Heart left ventricle (tissue), 16 donors: ENCODE measurements around the gene SLC25A26. TPM values are rescaled to one million over a fixed set of nuclear protein-coding genes. Genes with fewer than 3 reads are reported as not detected.

Experiments
- ATAC-seq, 4 donors: fragments of 200-7000 bp; cut with Tn5 transposase; one replicate each; pipeline ENCODE4 v1.9.1; 2020 to 2022; ENCODE audit warnings: moderate library complexity in 4 of 4, mild to moderate bottlenecking in 3 of 4, moderate number of reproducible peaks in 1 of 4
- DNase-seq, 5 donors: peaks; one replicate each; pipeline ENCODE4 v3.0.0-alpha.2; 2020
- H3K27ac ChIP-seq, 12 donors: fragments of 200-600 bp; sonication (generic) in 4 of 12; one replicate each; pipeline versions ENCODE4 v1.5.0 to v1.8.0; 2016 to 2022; ENCODE audit warnings: mild to moderate bottlenecking in 2 of 12
- H3K27me3 ChIP-seq, 9 donors: fragments of 200-600 bp; sonication (generic) in 2 of 9; one replicate each; pipeline versions ENCODE4 v1.5.1 to v1.8.0; 2016 to 2022; ENCODE audit warnings: mild to moderate bottlenecking in 3 of 9
- H3K36me3 ChIP-seq, 9 donors: fragments of 200-600 bp; sonication (generic) in 2 of 9; one replicate each; pipeline versions ENCODE4 v1.5.0 to v1.8.0; 2018 to 2022; ENCODE audit warnings: mild to moderate bottlenecking in 2 of 9
- H3K4me1 ChIP-seq, 12 donors: fragments of 200-600 bp; sonication (generic) in 4 of 12; one replicate each; pipeline versions ENCODE4 v1.5.0 to v1.8.0; 2016 to 2022; ENCODE audit warnings: mild to moderate bottlenecking in 3 of 12
- H3K4me3 ChIP-seq, 12 donors: fragments of 200-600 bp; sonication (generic) in 4 of 12; one replicate each; pipeline versions ENCODE4 v1.5.0 to v1.8.0; 2017 to 2022; ENCODE audit warnings: mild to moderate bottlenecking in 9 of 12, moderate library complexity in 4 of 12
- H3K9me3 ChIP-seq, 12 donors: fragments of 200-600 bp; sonication (generic) in 4 of 12; one replicate each; pipeline versions ENCODE4 v1.5.0 to v1.8.0; 2016 to 2022; ENCODE audit warnings: mild to moderate bottlenecking in 1 of 12
- CTCF ChIP-seq, 12 donors: fragments of 200-600 bp; sonication (generic) in 4 of 12; IDR thresholded peaks; one replicate each; pipeline versions ENCODE4 v1.5.0 to v1.8.0; 2018 to 2022; ENCODE audit warnings: antibody characterized with exemption in 12 of 12, mild to moderate bottlenecking in 5 of 12
- POLR2A ChIP-seq, 2 donors: fragments of 450-650 bp; IDR thresholded peaks; one replicate each; pipeline ENCODE4 v1.6.1; 2017; ENCODE audit warnings: antibody characterized with exemption in 2 of 2, mild to moderate bottlenecking in 2 of 2, moderate library complexity in 2 of 2
- WGBS, 4 donors: extraction: QIAGEN DNeasy Blood & Tissue Kit in 2 of 4; methylation state at CpG; one replicate each; pipeline versions ENCODE4 v1.1.5 to v1.1.7; 2013 to 2018; 5-methylcytosine and 5-hydroxymethylcytosine counted together
- intact Hi-C, 10 donors: fragments of 100-400 bp; cut with DNase I; formaldehyde crosslinking; loops; one replicate each; pipeline versions ENCODE4 v1.11.1 to v1.14.2; 2022
- polyA plus RNA-seq, 2 donors: library from polyadenylated mRNA; stranded (reverse); fragments of 200-250 nt; gene quantifications; one replicate each; pipeline ENCODE4 v1.2.3, GENCODE V29; 2013
- total RNA-seq, 9 donors: library from RNA; depleted of rRNA in 2 of 9; stranded (reverse); fragments of >200 nt in 2 of 9; fragmentation: NEBNext Ultra II Directional in 3 of 9; extraction: Animal tissue kit (Norgen Biotek cat#: 25700) in 3 of 9; gene quantifications; one replicate each; pipeline versions ENCODE4 v1.1.0 to v1.2.4, GENCODE V29; 2016 to 2023
- donor health status: ischemic (EF 13 %, LVEDD 7.1; RV severe dilation, severe dysfunction).
- donor health status: healthy with polysubstance abuse.
- donor health status: DM: no; HTN: yes; CAD: no.
- donor health status: DM: no; HTN: no; CAD: no.
- donor health status: ischemic (EF 25% LVEDD 6.9; RV normal size, moderate dysfunction).
- donor health status: ischemic (EF 25% LVEDD 5.7; RV mildly dilated, moderate dysfunction).
- donor health status: healthy.
- donor health status: DM: yes; HTN: yes; CAD: no.
- donor health status: ischemic (EF 35%, LVEDD 5.7; RV mildly dilated, moderate dysfunction).
- donor health status: nonischemic (EF 11% LVEDD 7.7; RV severe dilation, severe dysfunction).
- donor health status: DM: yes; HTN: yes; CAD: no.
- donor health status: PGD.
- donor health status: ischemic (EF 29% LVEDD 5.4; RV normal size, mild dysfunction).
- donor health status: nonischemic (EF 23%, LVEDD 6.1; RV moderate dilation, normal function).

The SLC25A26 gene
- total and polyA plus RNA-seq, 11 donors = 20.0 to 42.2 (median 25.4) TPM

- Histone ChIP-seq H3K36me3 (peaks cover 0 to 6% (median 0%) of the 10 kb centered on the region in 9 donors), H3K27ac (no peak overlapping the region), H3K9me3 (no peaks in the 10 kb centered on the region), H3K4me1 (peaks cover 0 to 8% (median 0%) of the 10 kb centered on the region in 12 donors), H3K27me3 (no peaks in the 10 kb centered on the region), H3K4me3 (no peak overlapping the region)
- ATAC-seq = no peak
- no peak for DNase-seq
- 56 to 66% (median 60%) methylated on average over 2 of the region's 2 CpGs for WGBS, 4 donors
- intact Hi-C loops = no loop called here
- no peak for TF ChIP-seq POLR2A (IDR thresholded peaks at IDR 0.05)
- no peak for TF ChIP-seq CTCF (IDR thresholded peaks at IDR 0.05)
Measured at GRCh38 chr3:66227915-66228314, 7.1 kb downstream of the SLC25A26 start.

- WGBS, 4 donors = 98 to 100% (median 99%) methylated on average over 1 of the region's 1 CpG
- no peak for DNase-seq
- Histone ChIP-seq H3K27me3 (no peaks in the 10 kb centered on the region), H3K27ac (no peak overlapping the region), H3K4me1 (peaks cover 0 to 8% (median 0%) of the 10 kb centered on the region in 12 donors), H3K4me3 (no peak overlapping the region), H3K9me3 (no peaks in the 10 kb centered on the region), H3K36me3 (peaks cover 0 to 2% (median 0%) of the 10 kb centered on the region in 9 donors)
- no peak for TF ChIP-seq CTCF (IDR thresholded peaks at IDR 0.05)
- ATAC-seq = no peak
- intact Hi-C loops = no loop called here
Measured at GRCh38 chr3:66228707-66229106, 7.9 kb downstream of the SLC25A26 start.

- no peaks in the 10 kb centered on the region for H3K9me3 ChIP-seq
- intact Hi-C loops = no loop called here
- ATAC-seq = no peak
Measured at GRCh38 chr3:66229931-66230330, 9.1 kb downstream of the SLC25A26 start.

GRCh38 chr3:66233033-66233432, 12.2 kb downstream of the SLC25A26 start:
- Histone ChIP-seq H3K4me3 (no peak overlapping the region), H3K9me3 (no peaks in the 10 kb centered on the region), H3K4me1 (peaks cover 0 to 8% (median 0%) of the 10 kb centered on the region in 12 donors), H3K36me3 (peaks cover 0 to 7% (median 0%) of the 10 kb centered on the region in 9 donors), H3K27ac (no peak overlapping the region), H3K27me3 (no peaks in the 10 kb centered on the region)
- WGBS, 4 donors = 76 to 80% (median 78%) methylated on average over 4 of the region's 4 CpGs
- no peak for DNase-seq
- TF ChIP-seq POLR2A (IDR thresholded peaks at IDR 0.05) = no peak
- no peak for TF ChIP-seq CTCF (IDR thresholded peaks at IDR 0.05)
- ATAC-seq = no peak
- intact Hi-C loops = no loop called here

More at GRCh38 chr3:66229931-66230330, 9.1 kb downstream of the SLC25A26 start:
- Histone ChIP-seq H3K27me3 (no peaks in the 10 kb centered on the region), H3K4me3 (no peak overlapping the region), H3K27ac (no peak overlapping the region), H3K36me3 (peaks cover 0 to 2% (median 0%) of the 10 kb centered on the region in 9 donors), H3K4me1 (peaks cover 0 to 8% (median 0%) of the 10 kb centered on the region in 12 donors)
- WGBS, 4 donors = 42 to 51% (median 46%) methylated on average over 4 of the region's 4 CpGs
- DNase-seq = no peak
- TF ChIP-seq POLR2A (IDR thresholded peaks at IDR 0.05) (no peak), CTCF (IDR thresholded peaks at IDR 0.05) (no peak)
